ENCODE results near the gene ECHDC1.
"Not testable (repeated sequence)": the region's sequence is repeated elsewhere in the genome, so short reads cannot be mapped to it uniquely, and the experiment has no call there.

Gene ECHDC1

GRCh38 chr6:127341471-127342202 lies 1.8 kb downstream of the ECHDC1 start:
- DNase-seq: no peak

- DNase-seq: no peak
These were observed 3.2 kb downstream of the ECHDC1 start for GRCh38 chr6:127340171-127340570.

- no peak for DNase-seq
These were observed 4.5 kb downstream of the ECHDC1 start for GRCh38 chr6:127338936-127339335.

GRCh38 chr6:127332383-127332961 lies 10.9 kb downstream of the ECHDC1 start:
- DNase-seq: no peak

- not testable (repeated sequence) for DNase-seq
These were observed 12.2 kb downstream of the ECHDC1 start for GRCh38 chr6:127331256-127331655.

GRCh38 chr6:127328043-127328609 lies 15.3 kb downstream of the ECHDC1 start:
- DNase-seq: no peak

GRCh38 chr6:127319686-127320085 lies 23.7 kb downstream of the ECHDC1 start:
- DNase-seq: no peak

- DNase-seq: no peak
These were observed 25.9 kb downstream of the ECHDC1 start for GRCh38 chr6:127317388-127318128.

- DNase-seq: no peak
These were observed 37.7 kb downstream of the ECHDC1 start for GRCh38 chr6:127305741-127306140.

- DNase-seq: no peak
These were observed 39.5 kb downstream of the ECHDC1 start for GRCh38 chr6:127303917-127304316.

GRCh38 chr6:127302728-127303660 lies 40.4 kb downstream of the ECHDC1 start:
- no peak for DNase-seq

- DNase-seq: no peak
These were observed 42.2 kb downstream of the ECHDC1 start for GRCh38 chr6:127301199-127301700.

- no peak for DNase-seq
These were observed 43.0 kb downstream of the ECHDC1 start for GRCh38 chr6:127300411-127300810.

- DNase-seq: no peak
These were observed 43.7 kb downstream of the ECHDC1 start for GRCh38 chr6:127299522-127300240.

GRCh38 chr6:127298475-127298874 lies 44.9 kb downstream of the ECHDC1 start:
- DNase-seq: no peak

- DNase-seq: no peak
These were observed 45.8 kb downstream of the ECHDC1 start for GRCh38 chr6:127297502-127298070.

- DNase-seq: no peak
These were observed 51.9 kb downstream of the ECHDC1 start for GRCh38 chr6:127291495-127291894.

GRCh38 chr6:127290391-127291265 lies 52.8 kb downstream of the ECHDC1 start:
- no peak for DNase-seq

GRCh38 chr6:127289934-127290333 lies 53.5 kb downstream of the ECHDC1 start:
- no peak for DNase-seq

GRCh38 chr6:127288705-127289104 lies 54.7 kb downstream of the ECHDC1 start:
- DNase-seq: no peak
